ENCODE measurements around the gene CHCHD10. TPM values are rescaled to one million over a fixed set of nuclear protein-coding genes. Genes with fewer than 3 reads are reported as not detected.
A peak's percentile ranks its signal among the peaks of the same experiment; 100 is the strongest.

CHCHD10 gene
- total and polyA plus RNA-seq, 2 of the 13 experiments (the other 11 are each of a cell fraction or from before 2014, with no cell fraction given): 37.0 to 62.8 TPM

- Histone ChIP-seq H3K4me1 (ENCODE audit: insufficient read depth, low read length) (peaks cover 42% of the 10 kb centered on the region), H3K9ac (ENCODE audit: insufficient read depth, low read depth, low read length) (no peak overlapping the region), H4K20me1 (ENCODE audit: insufficient read depth, low read length) (no peaks in the 10 kb centered on the region), H3K4me2 (ENCODE audit: low read depth, low read length) (no peak overlapping the region), H3K36me3 (replicated peaks in 1 of 2; ENCODE audit: control insufficient read depth in 1 of 2, insufficient read depth in 2 of 2, low read length in 2 of 2) (peaks cover 0 to 1% of the 10 kb centered on the region in 2 experiments; a peak in 2 of 5 replicates), H3K9me3 (ENCODE audit: low read length) (no peaks in the 10 kb centered on the region), H3K27me3 (ENCODE audit: control insufficient read depth in 1 of 2, insufficient read depth in 2 of 2, low read length in 2 of 2) (no peaks in the 10 kb centered on the region), H3K4me3 (replicated peaks in 1 of 3; ENCODE audit: insufficient read depth in 1 of 3, low read depth in 2 of 3, low read length in 3 of 3) (no peak overlapping the region), H2AFZ (ENCODE audit: low read length) (no peak overlapping the region), H3K79me2 (ENCODE audit: insufficient read depth, low read length) (peaks cover 7% of the 10 kb centered on the region), H3K27ac (ENCODE audit: extremely low read length, insufficient read depth, low read length) (no peak overlapping the region)
- POLR2A ChIA-PET: interaction anchor here (1.0 to 6.9 kb wide), 2 partner anchors 10 to 11 kb away, joined by 4 to 52 read pairs; partner anchors contain the start of genes VPREB3 and ZNF70
- DNase-seq (ENCODE audit: low spot score) (no peak), FAIRE-seq (no peak), ATAC-seq (no peak)
- intact Hi-C loops (cut with micrococcal nuclease; ENCODE audit: unreplicated experiment): no loop called here
- BruUV-seq (replicated peaks): no TSS peak
- TF ChIP-seq HMG20B (CRISPR knock-in tag; conservative IDR thresholded peaks at IDR 0.05) (no peak), ZNF326 (CRISPR knock-in tag; IDR thresholded peaks at IDR 0.05; ENCODE audit: borderline replicate concordance) (peak; percentile 61; the same call in 1 of the 2 replicates), RBFOX2 (IDR thresholded peaks at IDR 0.05; ENCODE audit: low read depth, low read length) (0 out of 2 replicates have a peak, but pooled peaks have one; percentile 20), HNRNPL (IDR thresholded peaks at IDR 0.05; ENCODE audit: low read depth, low read length) (no peak)
- CTCF ChIA-PET (ENCODE audit: low intra/inter-chr PET ratio, low total read pairs): no interaction called here
- in situ Hi-C loops (cut with HindIII; ENCODE audit: extremely low pct_ligation_motif_present, low pct_unique_long_range_greater_than_20kb): no loop called here
- 94% methylated on average over 4 of the region's 7 CpGs for WGBS (ENCODE audit: low lambda C conversion rate)
Measured at GRCh38 chr22:23763954-23764353, 3.8 kb downstream of the CHCHD10 start.

- Histone ChIP-seq H3K27ac (ENCODE audit: extremely low read length, insufficient read depth, low read length) (no peak overlapping the region), H3K36me3 (replicated peaks in 1 of 2; ENCODE audit: control insufficient read depth in 1 of 2, insufficient read depth in 2 of 2, low read length in 2 of 2) (peaks cover 0 to 1% of the 10 kb centered on the region in 2 experiments; a peak in 2 of 5 replicates), H3K4me2 (ENCODE audit: low read depth, low read length) (no peak overlapping the region), H3K27me3 (ENCODE audit: control insufficient read depth in 1 of 2, insufficient read depth in 2 of 2, low read length in 2 of 2) (no peaks in the 10 kb centered on the region), H3K9ac (ENCODE audit: insufficient read depth, low read depth, low read length) (no peak overlapping the region), H4K20me1 (ENCODE audit: insufficient read depth, low read length) (no peaks in the 10 kb centered on the region), H2AFZ (ENCODE audit: low read length) (no peak overlapping the region), H3K4me1 (ENCODE audit: insufficient read depth, low read length) (peaks cover 39% of the 10 kb centered on the region), H3K79me2 (ENCODE audit: insufficient read depth, low read length) (peaks cover 7% of the 10 kb centered on the region), H3K4me3 (replicated peaks in 1 of 3; ENCODE audit: insufficient read depth in 1 of 3, low read depth in 2 of 3, low read length in 3 of 3) (no peak overlapping the region), H3K9me3 (ENCODE audit: low read length) (no peaks in the 10 kb centered on the region)
- ChIA-PET CTCF (ENCODE audit: low intra/inter-chr PET ratio, low total read pairs) (no interaction called here), POLR2A (interaction anchor here (1.0 to 6.9 kb wide), 2 partner anchors 11 kb away, joined by 4 to 52 read pairs; partner anchors contain the start of genes VPREB3 and ZNF70)
- no TSS peak for BruUV-seq (replicated peaks)
- TF ChIP-seq RBFOX2 (IDR thresholded peaks at IDR 0.05; ENCODE audit: low read depth, low read length): 0 out of 2 replicates have a peak, but pooled peaks have one; percentile 27
- no peak for TF ChIP-seq RBM22 (optimal IDR thresholded peaks at IDR 0.05; ENCODE audit: low read length)
- ATAC-seq (no peak), FAIRE-seq (no peak), DNase-seq (ENCODE audit: low spot score) (no peak)
- WGBS (ENCODE audit: low lambda C conversion rate): 95% methylated on average over 17 of the region's 17 CpGs
- intact Hi-C loops (cut with micrococcal nuclease; ENCODE audit: unreplicated experiment): no loop called here
- in situ Hi-C loops (cut with HindIII; ENCODE audit: extremely low pct_ligation_motif_present, low pct_unique_long_range_greater_than_20kb): no loop called here
Measured at GRCh38 chr22:23763579-23763945, 4.2 kb downstream of the CHCHD10 start.
